ENCODE data around the gene ASTN2.

ASTN2 gene

DNA sequence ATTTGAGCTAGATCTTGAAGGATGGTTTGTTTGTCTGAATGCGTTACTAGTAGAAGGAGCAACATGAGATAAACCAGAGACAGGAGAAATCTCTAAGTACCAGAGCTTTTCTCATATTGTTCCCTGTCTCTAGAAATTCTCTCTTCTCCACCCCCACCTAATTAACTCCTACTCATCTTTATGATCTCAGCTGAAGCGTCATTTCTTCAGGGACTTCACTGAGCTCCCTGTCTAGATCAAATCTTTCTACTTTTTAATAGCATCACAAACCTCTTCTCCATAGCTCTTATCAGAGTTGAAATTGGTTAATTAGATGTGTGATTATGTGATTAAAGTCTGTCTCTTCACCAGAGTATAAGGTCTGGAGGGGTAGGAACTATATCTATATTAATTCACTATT, 1035.0 kb downstream of the ASTN2 start:
- DNase-seq (ENCODE audit: low read depth), result no peak

DNA sequence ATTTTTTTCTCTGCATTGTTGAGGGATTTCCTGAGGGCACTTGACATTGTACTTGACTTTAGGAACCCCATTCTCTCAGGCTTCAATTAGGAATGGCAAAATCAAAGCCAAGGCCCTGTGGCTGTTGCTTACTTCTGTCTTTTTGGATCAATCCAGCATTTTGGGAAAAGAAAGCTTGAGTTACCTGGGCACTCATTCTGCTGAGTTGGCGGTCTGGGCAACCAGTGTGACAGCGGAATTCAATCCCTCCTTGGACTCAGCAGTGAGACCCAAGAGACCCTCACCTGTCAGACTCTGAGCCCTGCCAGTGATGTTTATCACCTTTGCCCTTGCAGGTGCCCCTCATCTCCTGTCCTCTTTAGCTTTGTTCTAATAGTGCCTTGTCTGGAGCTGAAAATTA, 1036.0 kb downstream of the ASTN2 start:
- no peak for DNase-seq (ENCODE audit: low read depth)

DNA sequence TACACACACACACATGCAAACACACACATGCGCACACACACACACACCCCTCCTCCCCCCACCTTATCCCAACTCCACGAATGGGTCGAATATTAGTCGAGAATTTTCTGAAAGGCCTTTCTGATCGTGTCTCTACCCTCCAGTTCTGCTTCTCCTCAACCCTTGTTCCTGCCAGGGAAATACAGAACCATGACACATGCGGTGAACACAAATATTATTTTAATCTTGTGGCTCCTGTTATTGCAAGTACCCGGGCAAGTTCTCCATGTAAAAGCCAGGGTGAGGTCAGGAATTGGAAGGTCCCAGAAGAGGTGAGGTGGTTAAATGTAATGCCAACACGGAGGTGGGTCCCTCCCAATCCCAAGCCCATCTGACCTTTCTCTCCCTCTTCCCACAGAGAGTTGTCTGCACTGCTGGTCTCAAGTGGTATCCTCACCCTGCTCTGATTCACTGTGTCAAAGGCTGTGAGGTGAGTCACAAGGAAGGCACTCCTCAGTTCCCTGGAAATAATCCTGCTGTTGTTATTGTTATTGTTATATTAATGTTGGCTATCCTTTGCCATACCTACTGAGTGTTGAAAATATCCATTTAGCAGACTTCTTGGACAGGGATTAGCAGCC, 1037.6 kb downstream of the ASTN2 start:
- peak; percentile 51 for DNase-seq (ENCODE audit: low read depth)

Data from HS-27A (cell line).